DMS 273 (cell line): Measurements from ENCODE around the gene GABARAP.
A peak's percentile ranks its signal among the peaks of the same experiment; 100 is the strongest.
"Not testable (repeated sequence)": the region's sequence is repeated elsewhere in the genome, so short reads cannot be mapped to it uniquely, and the experiment has no call there.

Source experiments
- DNase-seq: peaks from one replicate; lab custom pipeline; 2025; ENCODE audit not compliant: unreplicated experiment; lab: John Stamatoyannopoulos, UW

Gene GABARAP

GRCh38 chr17:7261379-7262191, 19.3 kb upstream of the GABARAP start:
- no peak for DNase-seq

DNA sequence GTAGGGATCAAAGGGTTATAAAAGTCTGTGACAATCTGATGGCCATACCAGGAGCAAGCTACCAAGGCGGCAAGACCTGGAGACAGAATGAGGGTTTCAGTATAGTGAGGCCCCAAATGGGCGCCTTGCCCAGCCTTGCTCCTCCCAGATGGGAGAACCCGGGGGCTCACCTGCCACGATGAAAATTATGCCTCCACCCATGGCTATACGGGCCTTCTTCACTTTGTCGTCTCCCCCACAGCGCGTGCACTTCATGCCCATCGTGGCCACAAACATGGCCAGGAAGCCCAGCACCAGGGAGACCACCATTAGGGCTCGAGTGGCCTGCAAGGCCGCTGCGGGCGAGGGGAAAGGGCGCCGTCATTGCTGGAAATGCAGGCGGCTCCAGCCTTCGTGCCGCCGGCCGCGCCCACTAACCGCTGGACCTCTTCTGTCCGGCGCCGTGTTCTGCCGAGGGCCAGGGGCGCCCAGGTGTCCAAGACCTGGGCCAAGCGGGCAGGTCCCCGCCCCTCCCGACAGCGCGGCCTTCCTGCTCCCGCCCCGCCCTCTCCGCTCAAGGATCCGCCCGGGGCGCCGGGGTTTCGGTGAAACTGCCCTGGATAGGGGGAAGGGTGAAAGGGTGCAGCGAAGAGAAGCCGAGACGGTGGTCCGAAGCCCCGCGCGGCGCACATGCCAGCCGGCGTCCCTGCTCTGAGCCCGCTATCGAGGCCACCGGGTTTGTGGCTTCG, 18.6 kb upstream of the GABARAP start:
- DNase-seq = peak; percentile 50

GRCh38 chr17:7260151-7260550, 17.9 kb upstream of the GABARAP start:
- DNase-seq = no peak

DNA sequence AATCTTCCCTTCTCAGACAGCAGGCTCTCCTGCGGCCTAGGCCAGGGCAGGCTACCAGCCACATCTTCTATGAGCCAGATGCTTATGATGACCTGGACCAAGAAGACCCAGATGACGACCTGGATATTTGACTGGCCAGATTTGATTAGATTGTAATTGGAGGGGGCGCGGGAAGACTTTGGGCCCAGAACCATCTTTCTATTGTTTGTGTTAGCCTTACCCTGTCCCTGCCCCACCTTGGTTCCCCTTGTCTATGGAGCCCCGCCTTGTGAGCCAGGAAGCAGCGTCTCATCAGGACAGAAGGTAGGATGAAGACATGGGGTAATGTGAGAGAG, 17.3 kb upstream of the GABARAP start:
- no peak for DNase-seq

- no peak for DNase-seq
These were observed 16.7 kb upstream of the GABARAP start for GRCh38 chr17:7258731-7259554.

- DNase-seq = no peak
These were observed 14.7 kb upstream of the GABARAP start for GRCh38 chr17:7256766-7257456.

DNA sequence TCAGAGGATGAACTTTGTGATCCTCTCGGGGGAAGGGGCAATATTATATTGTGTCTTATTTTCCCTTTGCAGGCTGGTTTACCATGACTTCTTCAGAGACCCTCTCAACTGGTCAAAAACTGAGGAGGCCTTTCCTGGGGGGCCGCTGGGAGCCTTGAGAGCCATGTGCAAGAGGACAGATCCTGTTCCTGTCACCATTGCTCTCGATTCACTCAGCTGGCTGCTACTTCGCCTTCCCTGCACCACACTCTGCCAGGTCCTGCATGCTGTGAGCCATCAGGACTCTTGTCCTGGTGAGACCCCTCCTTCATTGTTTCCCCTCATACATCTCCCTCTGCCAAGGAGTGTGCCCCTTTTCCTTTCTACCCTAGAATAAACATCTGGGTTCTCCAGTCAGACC, 12.3 kb upstream of the GABARAP start:
- DNase-seq = no peak

- no peak for DNase-seq
These were observed 10.8 kb upstream of the GABARAP start for GRCh38 chr17:7253082-7253481.

GRCh38 chr17:7252176-7253043, 10.2 kb upstream of the GABARAP start, which contains the start of gene ELP5:
TSS of gene ELP5 (plus strand) at chr17:7252215. CDS start at chr17:7252551, 336 bp downstream.
- DNase-seq = peak; percentile 93

- DNase-seq = peak; percentile 98
These were observed 9.5 kb upstream of the GABARAP start, which contains the start of gene CTDNEP1 for GRCh38 chr17:7251661-7252175. TSS of gene CTDNEP1 (minus strand) at chr17:7251734. CDS start at chr17:7251296, 438 bp downstream.

DNA sequence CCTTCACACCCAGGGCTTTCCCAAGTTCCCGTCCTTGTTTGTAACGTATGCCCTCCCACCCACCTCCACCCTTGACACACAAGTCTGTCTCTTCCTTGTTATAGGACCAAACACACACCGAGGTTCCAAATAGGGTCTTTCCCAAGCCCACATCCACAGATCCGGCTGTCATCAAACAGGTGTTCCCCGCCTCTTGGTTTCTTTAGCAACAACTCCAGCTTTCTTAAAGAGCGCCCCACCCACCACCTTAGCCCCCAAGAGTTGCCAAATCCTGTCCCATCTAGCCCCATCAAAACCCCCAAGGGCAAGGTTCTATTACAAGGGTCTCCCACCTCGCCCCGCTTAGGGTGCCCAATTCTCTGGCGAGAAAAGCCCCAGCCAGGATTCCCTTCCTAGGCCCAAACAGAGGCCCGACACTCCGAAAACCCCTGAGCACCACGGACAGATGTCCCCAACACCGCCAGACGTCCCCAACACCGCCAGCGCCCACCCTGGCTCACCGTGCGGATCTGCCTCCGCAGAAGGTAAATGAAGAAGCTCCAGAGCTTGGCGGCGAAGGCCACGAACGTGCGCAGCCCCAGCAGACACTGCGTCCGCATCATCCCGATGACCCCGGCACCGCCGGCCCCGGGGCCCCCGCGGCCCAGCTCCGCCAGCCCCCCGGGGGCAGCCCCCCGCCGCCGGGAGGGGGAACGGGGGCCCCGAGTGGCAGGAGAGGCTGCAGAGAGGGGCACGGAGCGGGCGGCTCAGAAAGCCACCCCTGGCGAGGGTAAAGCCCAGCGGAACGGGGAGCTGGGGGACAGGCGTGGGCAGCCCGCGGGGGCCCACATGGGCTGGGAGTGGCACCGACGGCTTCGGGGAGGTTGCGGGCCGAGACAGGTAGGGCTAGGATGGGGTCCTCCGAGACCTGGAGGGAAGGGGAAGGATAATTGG, 8.7 kb upstream of the GABARAP start:
- DNase-seq = no peak

GRCh38 chr17:7249830-7250229, 7.6 kb upstream of the GABARAP start:
- DNase-seq = no peak

GRCh38 chr17:7249214-7249613, 7.0 kb upstream of the GABARAP start:
- DNase-seq = no peak

DNA sequence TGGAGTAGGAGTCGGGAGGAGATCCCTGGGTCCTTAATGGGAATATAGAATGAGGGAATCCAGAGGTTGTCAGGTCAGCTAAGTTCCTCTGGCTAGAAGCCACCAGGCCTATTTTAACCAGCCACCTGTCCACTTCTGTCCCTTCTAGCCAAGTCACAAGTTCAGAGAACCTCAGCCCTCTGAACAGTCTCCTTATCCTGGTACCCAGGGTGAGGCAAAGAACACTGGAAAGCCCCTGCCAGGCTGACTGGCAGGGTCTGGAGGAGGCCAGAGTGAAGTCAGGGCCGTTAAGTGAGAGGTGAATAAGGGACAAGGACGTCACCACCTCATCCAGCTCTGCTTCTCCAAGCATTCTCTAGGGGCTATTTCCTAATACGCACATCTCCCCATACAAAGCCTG, 6.5 kb upstream of the GABARAP start:
- DNase-seq = no peak

DNA sequence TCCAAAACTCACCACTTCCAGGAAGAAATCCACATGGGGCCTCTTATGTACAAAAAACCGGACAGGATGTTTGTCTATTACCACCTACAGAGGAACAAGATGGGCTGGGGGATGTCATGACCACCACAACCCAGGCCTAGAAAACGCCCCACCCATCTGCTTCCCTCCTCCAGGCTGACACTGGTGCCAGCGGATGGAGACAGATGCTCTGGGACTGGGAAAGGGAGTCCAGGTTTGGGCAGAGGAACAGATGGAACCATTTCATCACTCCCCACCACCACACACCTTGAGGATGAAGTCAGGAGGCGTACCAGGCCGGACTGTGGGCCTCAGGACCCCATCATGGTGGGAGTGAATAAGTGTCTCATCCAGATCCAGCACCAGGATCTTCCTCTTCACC, 4.5 kb upstream of the GABARAP start:
- DNase-seq = no peak

GRCh38 chr17:7243838-7244237, 1.6 kb upstream of the GABARAP start:
- DNase-seq = not testable (repeated sequence)

GRCh38 chr17:7243453-7243729, 1.1 kb upstream of the GABARAP start:
- no peak for DNase-seq

DNA sequence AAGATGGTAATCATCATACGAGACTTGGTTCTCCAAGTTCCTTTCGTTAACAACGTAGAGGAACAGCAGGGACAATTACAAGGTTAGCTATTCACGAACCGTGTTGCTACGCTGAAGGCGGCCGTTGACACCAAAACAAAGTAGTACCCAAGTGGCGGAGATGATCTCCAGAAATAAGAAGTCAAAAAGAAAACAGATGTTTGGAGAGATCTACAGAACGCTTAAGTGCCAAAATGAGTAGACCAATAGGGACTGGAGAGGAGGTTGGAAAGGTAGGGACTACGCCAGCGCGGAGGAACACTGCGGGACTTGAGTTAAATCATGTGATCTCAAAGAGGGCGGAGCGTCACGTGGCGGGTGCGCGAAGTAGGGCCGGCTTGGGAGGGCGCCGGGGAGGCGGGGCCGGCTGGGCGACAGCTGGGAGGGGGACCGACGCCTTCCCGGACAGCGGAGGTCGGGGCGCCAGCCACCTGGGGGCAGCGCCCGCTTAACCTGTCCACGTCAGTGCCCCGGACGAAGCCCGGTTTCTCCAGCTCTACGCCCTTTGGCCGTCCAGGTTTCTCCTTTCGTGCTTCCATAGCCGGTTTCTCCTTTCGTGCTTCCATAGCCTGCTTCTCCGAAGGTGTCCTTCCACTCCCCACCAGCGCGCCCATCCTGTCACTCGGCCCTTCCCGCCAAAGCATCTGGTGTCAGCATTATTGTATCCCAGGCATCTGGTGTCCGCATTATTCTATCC, 636 bp upstream of the GABARAP start:
- DNase-seq = peak; percentile 96
